A673 (cell line): ENCODE results near the gene ELFN1. TPM values are rescaled to one million over a fixed set of nuclear protein-coding genes. Genes with fewer than 3 reads are reported as not detected.

ENCODE experiments used
- BruUV-seq: library from RNA; stranded (reverse); fragments of 400-500 nt; replicated peaks from 2 replicates; lab custom pipeline; 2021; lab: Mats Ljungman, UMichigan
- CTCF ChIA-PET: fragments of 300-600 bp; sonication (Branson Sonifier 250); formaldehyde crosslinking; loops from one replicate; lab custom pipeline; 2022; ENCODE audit warnings: antibody characterized with exemption; lab: Charles Lee
- POLR2A ChIA-PET: fragments of 300-600 bp; sonication (Branson Sonifier 250); formaldehyde crosslinking; loops from one replicate; lab custom pipeline; 2022; ENCODE audit warnings: antibody characterized with exemption; ENCODE audit not compliant: low non-redundant PET; lab: Charles Lee
- DNase-seq: peaks from one replicate; pipeline ENCODE4 v3.0.0-alpha.2; 2015; ENCODE audit warnings: low spot score
- H3K27ac ChIP-seq: fragments of 200-600 bp; sonication (generic); 2 replicates; pipeline ENCODE4 v1.5.1; 2016; ENCODE audit warnings: mixed run types, low read depth, mild to moderate bottlenecking, mixed read lengths, antibody characterized with exemption, low read length; ENCODE audit not compliant: poor library complexity, severe bottlenecking
- H3K27me3 ChIP-seq: fragments of 200-600 bp; sonication (generic); replicated peaks from 2 replicates; pipeline ENCODE4 v1.6.1; 2017; ENCODE audit warnings: mixed run types, low read depth, mild to moderate bottlenecking, mixed read lengths, antibody characterized with exemption, low read length; ENCODE audit not compliant: insufficient read depth, poor library complexity
- H3K36me3 ChIP-seq: fragments of 200-600 bp; sonication (generic); 2 replicates; pipeline ENCODE4 v1.6.1; 2016; ENCODE audit warnings: mixed run types, mild to moderate bottlenecking, mixed read lengths, antibody characterized with exemption, low read length; ENCODE audit not compliant: insufficient read depth, poor library complexity, severe bottlenecking
- H3K4me1 ChIP-seq: fragments of 200-600 bp; sonication (generic); 2 replicates; pipeline ENCODE4 v1.6.1; 2017; ENCODE audit warnings: mixed run types, mild to moderate bottlenecking, mixed read lengths, antibody characterized with exemption, low read length; ENCODE audit not compliant: insufficient read depth, poor library complexity, severe bottlenecking
- H3K4me3 ChIP-seq: fragments of 200-600 bp; sonication (generic); 2 replicates; pipeline ENCODE4 v1.5.1; 2016; ENCODE audit warnings: low read depth, mixed run types, mild to moderate bottlenecking, mixed read lengths, low read length; ENCODE audit not compliant: poor library complexity, severe bottlenecking
- H3K9me3 ChIP-seq: fragments of 200-600 bp; sonication (generic); 2 replicates; pipeline ENCODE4 v1.6.1; 2016; ENCODE audit warnings: mixed run types, low read depth, mild to moderate bottlenecking, mixed read lengths, antibody characterized with exemption, low read length; ENCODE audit not compliant: poor library complexity, severe bottlenecking
- CTCF ChIP-seq: fragments of 300-800, 200-600 bp; sonication (generic); conservative IDR thresholded peaks from 2 replicates; pipeline ENCODE4 v1.5.1; 2017; ENCODE audit warnings: low read depth, mild to moderate bottlenecking, antibody characterized with exemption, low read length, moderate library complexity, mixed read lengths
- EZH2 ChIP-seq: fragments of 200-600 bp; sonication (generic); IDR thresholded peaks from 2 replicates; pipeline ENCODE4 v1.6.1; 2017; ENCODE audit warnings: borderline replicate concordance, low read depth, mild to moderate bottlenecking, mixed read lengths, antibody characterized with exemption, low read length; ENCODE audit not compliant: poor library complexity, severe bottlenecking
- intact Hi-C: fragments of 100-400 bp; cut with micrococcal nuclease; formaldehyde crosslinking; loops from one replicate; pipeline ENCODE4 v1.10.0; 2022; ENCODE audit not compliant: unreplicated experiment
- total RNA-seq: library from RNA; stranded (reverse); gene quantifications from 2 replicates; pipeline ENCODE4 v1.2.3, GENCODE V29; 2021

The ELFN1 gene
- total RNA-seq, 1 experiment from 2014 or later, result not detected

GRCh38 chr7:1723254-1723653 lies 53.2 kb downstream of the ELFN1 start:
- ChIA-PET CTCF (no interaction called here), POLR2A (no interaction called here)
- DNase-seq, result no peak
- no peak overlapping the region for H3K4me3 ChIP-seq
- no peak overlapping the region for H3K27ac ChIP-seq
- no peaks in the 10 kb centered on the region for H3K9me3 ChIP-seq
- H3K4me1 ChIP-seq, result no peaks in the 10 kb centered on the region
- H3K27me3 ChIP-seq, result no peaks in the 10 kb centered on the region
- intact Hi-C loops, result no loop called here
- no peak for TF ChIP-seq CTCF
- no peak for TF ChIP-seq EZH2
- BruUV-seq, result no TSS peak
- H3K36me3 ChIP-seq, result no peaks in the 10 kb centered on the region

- ChIA-PET POLR2A (no interaction called here), CTCF (no interaction called here)
- H3K36me3 ChIP-seq, result no peaks in the 10 kb centered on the region
- no peak for DNase-seq
- TF ChIP-seq CTCF (no peak), EZH2 (no peak)
- H3K9me3 ChIP-seq, result peaks cover 4% of the 10 kb centered on the region
- intact Hi-C loops, result no loop called here
- no peaks in the 10 kb centered on the region for H3K27me3 ChIP-seq
- no peak overlapping the region for H3K4me3 ChIP-seq
- H3K4me1 ChIP-seq, result no peaks in the 10 kb centered on the region
- no TSS peak for BruUV-seq
- H3K27ac ChIP-seq, result no peak overlapping the region
Observed at GRCh38 chr7:1724118-1724910, 54.2 kb downstream of the ELFN1 start.

DNA sequence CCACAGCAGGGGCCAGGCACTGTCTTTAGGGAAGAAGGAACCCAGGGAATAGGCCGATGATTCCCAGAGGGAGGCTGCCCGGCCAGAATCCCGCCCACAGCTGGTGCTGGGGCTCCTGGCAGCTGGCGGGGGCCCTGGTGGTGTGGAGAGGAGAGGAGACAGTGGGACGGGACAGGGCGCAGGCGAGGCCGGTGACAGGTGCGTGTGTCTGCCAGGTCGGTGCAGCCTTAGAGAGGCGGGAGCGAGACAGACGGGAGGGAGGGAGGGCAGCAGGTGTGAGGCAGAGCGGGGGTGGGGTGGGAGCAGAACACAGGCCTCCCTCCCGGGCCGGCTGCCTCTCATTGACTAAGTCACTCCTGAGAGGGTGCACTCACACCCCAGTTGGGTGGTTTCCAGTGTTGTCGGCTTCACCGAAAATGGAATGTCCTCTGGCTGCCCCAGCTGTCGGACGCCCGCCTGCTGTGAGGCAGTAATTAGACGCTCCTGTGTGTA lies 55.2 kb downstream of the ELFN1 start:
- CTCF ChIA-PET, result no interaction called here
- H3K27ac ChIP-seq, result no peak overlapping the region
- BruUV-seq, result no TSS peak
- intact Hi-C loops, result no loop called here
- no peaks in the 10 kb centered on the region for H3K36me3 ChIP-seq
- peaks cover 5% of the 10 kb centered on the region for H3K9me3 ChIP-seq
- DNase-seq, result peak; percentile 48
- H3K4me1 ChIP-seq, result no peaks in the 10 kb centered on the region
- H3K4me3 ChIP-seq, result no peak overlapping the region
- H3K27me3 ChIP-seq, result no peaks in the 10 kb centered on the region
- POLR2A ChIA-PET, result no interaction called here
- no peak for TF ChIP-seq CTCF
- no peak for TF ChIP-seq EZH2
